OCI-LY1 (cell line): Measurements from ENCODE around the gene PRDM15.

ENCODE experiments used
- CTCF ChIP-seq: fragments of 200-600 bp; sonication (generic), shearing (Covaris generic); IDR thresholded peaks from 2 replicates; pipeline ENCODE4 v1.5.1; 2017; ENCODE audit warnings: mild to moderate bottlenecking, antibody characterized with exemption, low read length, moderate library complexity, mixed read lengths
- EZH2 ChIP-seq: fragments of 200-600 bp; sonication (generic), shearing (Covaris generic); IDR thresholded peaks from 2 replicates; pipeline ENCODE4 v1.8.0; 2017; ENCODE audit warnings: borderline replicate concordance, mixed run types, mild to moderate bottlenecking, antibody characterized with exemption, low read length, moderate library complexity, mixed read lengths

GRCh38 chr21:41848958-41849580 lies 30.1 kb downstream of the PRDM15 start:
- TF ChIP-seq EZH2: no peak
- TF ChIP-seq CTCF: no peak
